Smooth muscle cell (in vitro differentiated cells): ENCODE data around the gene EPS8. TPM values are rescaled to one million over a fixed set of nuclear protein-coding genes. Genes with fewer than 3 reads are reported as not detected.

ENCODE experiments used
- DNase-seq: peaks from one replicate; lab custom pipeline; 2025; ENCODE audit not compliant: unreplicated experiment; lab: John Stamatoyannopoulos, UW
- H2AFZ ChIP-seq: fragments of 200-600 bp; sonication (generic); 2 replicates; pipeline ENCODE4 v1.6.0; 2016; ENCODE audit warnings: antibody characterized with exemption, low read depth, mild to moderate bottlenecking
- H3F3A ChIP-seq: fragments of 200-600 bp; sonication (generic); 2 replicates; pipeline ENCODE4 v1.6.0; 2017; ENCODE audit warnings: antibody characterized with exemption, low read depth
- H3K27ac ChIP-seq: fragments of 200-600 bp; sonication (generic); 2 replicates; pipeline ENCODE4 v1.5.1; 2016; ENCODE audit warnings: low read depth, mild to moderate bottlenecking
- H3K27me3 ChIP-seq: fragments of 200-600 bp; sonication (generic); 2 replicates; pipeline ENCODE4 v1.6.1; 2016; ENCODE audit warnings: low read depth, mild to moderate bottlenecking
- H3K36me3 ChIP-seq: fragments of 200-600 bp; sonication (generic); 2 replicates; pipeline ENCODE4 v1.5.1; 2016; ENCODE audit warnings: low read depth
- H3K4me1 ChIP-seq: fragments of 200-600 bp; sonication (generic); 2 replicates; pipeline ENCODE4 v1.5.1; 2016; ENCODE audit warnings: low read depth
- H3K4me2 ChIP-seq: fragments of 200-600 bp; sonication (generic); 2 replicates; pipeline ENCODE4 v1.6.0; 2016; ENCODE audit warnings: mild to moderate bottlenecking
- H3K4me3 ChIP-seq: fragments of 200-600 bp; sonication (generic); 2 replicates; pipeline ENCODE4 v1.5.1; 2016; ENCODE audit warnings: mild to moderate bottlenecking
- H3K79me2 ChIP-seq: fragments of 200-600 bp; sonication (generic); 2 replicates; pipeline ENCODE4 v1.6.0; 2016; ENCODE audit warnings: low read depth, mild to moderate bottlenecking
- H3K9ac ChIP-seq: fragments of 200-600 bp; sonication (generic); 2 replicates; pipeline ENCODE4 v1.6.0; 2016; ENCODE audit warnings: low read depth
- H3K9me3 ChIP-seq: fragments of 200-600 bp; sonication (generic); replicated peaks from 2 replicates; pipeline ENCODE4 v1.5.1; 2016; ENCODE audit warnings: low read depth
- H4K20me1 ChIP-seq: fragments of 200-600 bp; sonication (generic); 2 replicates; pipeline ENCODE4 v1.6.0; 2016; ENCODE audit warnings: low read depth
- WGBS: methylation state at CpG from one replicate; pipeline ENCODE4 v1.1.7; 2016; ENCODE audit warnings: low lambda C conversion rate; 5-methylcytosine and 5-hydroxymethylcytosine counted together
- polyA plus RNA-seq: library from polyadenylated mRNA; unstranded; fragments of >200 nt; fragmentation: Nextera tagmentation; extraction: Ambion mirVana; gene quantifications from 2 replicates; pipeline ENCODE4 v1.2.1, GENCODE V29; 2016
- total RNA-seq: library from RNA; depleted of rRNA; stranded (reverse); fragments of >200 nt; gene quantifications from 2 replicates; pipeline ENCODE4 v1.2.3, GENCODE V29; 2014
- TF ChIP-seq, protein P1 (sequence below): fragments of 200-600 bp; sonication (generic); IDR thresholded peaks from 2 replicates; pipeline ENCODE4 v1.5.1; 2017; ENCODE audit warnings: borderline replicate concordance, mild to moderate bottlenecking, antibody characterized with exemption; ENCODE audit not compliant: insufficient read depth, poor library complexity, severe bottlenecking

The EPS8 gene
- total and polyA plus RNA-seq, 2 experiments from 2014 or later, result 27.5 to 68.3 TPM

DNA sequence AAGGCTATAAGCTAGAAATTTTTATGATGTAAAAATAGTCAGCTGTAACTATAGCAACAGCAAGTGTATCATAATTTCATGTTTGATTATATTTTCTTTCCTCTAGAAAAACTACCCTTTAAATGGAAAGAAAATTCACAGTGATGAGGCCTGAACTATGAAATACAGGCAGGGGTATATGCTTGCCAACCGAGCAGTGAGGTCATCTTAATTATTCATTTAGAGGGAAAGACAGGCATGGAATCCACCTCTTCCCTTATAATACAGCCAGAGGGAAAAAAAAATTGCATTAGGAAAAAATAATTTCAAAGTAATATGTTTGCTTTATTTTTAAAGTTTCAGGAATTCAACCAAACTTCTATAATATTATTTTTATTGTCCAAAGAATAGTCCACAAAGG is 139.8 kb downstream of the EPS8 start:
- WGBS, result 97% methylated on average over 1 of the region's 1 CpG
- H3K4me2 ChIP-seq, result no peak overlapping the region
- no peak overlapping the region for H3K9ac ChIP-seq
- no peaks in the 10 kb centered on the region for H3K27me3 ChIP-seq
- no peak overlapping the region for H3K27ac ChIP-seq
- H3K4me3 ChIP-seq, result no peak overlapping the region
- H3K79me2 ChIP-seq, result no peaks in the 10 kb centered on the region
- no peak for DNase-seq
- peaks cover 3% of the 10 kb centered on the region for H3K36me3 ChIP-seq
- H3K9me3 ChIP-seq, result no peaks in the 10 kb centered on the region
- H4K20me1 ChIP-seq, result no peaks in the 10 kb centered on the region
- H3K4me1 ChIP-seq, result no peaks in the 10 kb centered on the region
- no peaks in the 10 kb centered on the region for H3F3A ChIP-seq
- no peak overlapping the region for H2AFZ ChIP-seq
- TF ChIP-seq, protein P1, sequence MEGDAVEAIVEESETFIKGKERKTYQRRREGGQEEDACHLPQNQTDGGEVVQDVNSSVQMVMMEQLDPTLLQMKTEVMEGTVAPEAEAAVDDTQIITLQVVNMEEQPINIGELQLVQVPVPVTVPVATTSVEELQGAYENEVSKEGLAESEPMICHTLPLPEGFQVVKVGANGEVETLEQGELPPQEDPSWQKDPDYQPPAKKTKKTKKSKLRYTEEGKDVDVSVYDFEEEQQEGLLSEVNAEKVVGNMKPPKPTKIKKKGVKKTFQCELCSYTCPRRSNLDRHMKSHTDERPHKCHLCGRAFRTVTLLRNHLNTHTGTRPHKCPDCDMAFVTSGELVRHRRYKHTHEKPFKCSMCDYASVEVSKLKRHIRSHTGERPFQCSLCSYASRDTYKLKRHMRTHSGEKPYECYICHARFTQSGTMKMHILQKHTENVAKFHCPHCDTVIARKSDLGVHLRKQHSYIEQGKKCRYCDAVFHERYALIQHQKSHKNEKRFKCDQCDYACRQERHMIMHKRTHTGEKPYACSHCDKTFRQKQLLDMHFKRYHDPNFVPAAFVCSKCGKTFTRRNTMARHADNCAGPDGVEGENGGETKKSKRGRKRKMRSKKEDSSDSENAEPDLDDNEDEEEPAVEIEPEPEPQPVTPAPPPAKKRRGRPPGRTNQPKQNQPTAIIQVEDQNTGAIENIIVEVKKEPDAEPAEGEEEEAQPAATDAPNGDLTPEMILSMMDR, result no peak

DNA sequence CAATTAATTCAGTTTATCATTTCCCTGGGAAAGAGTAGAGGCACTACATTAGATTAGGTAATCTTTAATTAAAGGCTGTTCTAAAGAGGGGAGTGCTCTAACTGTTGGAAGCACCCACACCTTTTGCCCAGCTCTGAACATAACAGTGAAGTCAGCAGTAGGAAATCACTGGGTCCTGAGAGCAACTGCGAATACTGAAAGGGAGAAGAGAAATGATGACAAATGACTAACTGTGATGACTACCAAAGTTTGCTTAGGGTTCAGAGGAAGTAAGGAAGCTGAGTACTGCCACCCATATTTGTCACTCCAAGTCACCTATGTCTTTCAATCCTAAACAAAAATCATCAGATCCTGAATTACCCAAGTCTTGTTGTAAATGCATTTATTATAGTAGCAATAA is 140.6 kb downstream of the EPS8 start:
- 96% methylated on average over 1 of the region's 1 CpG for WGBS
- H3K27ac ChIP-seq, result no peak overlapping the region
- H4K20me1 ChIP-seq, result no peaks in the 10 kb centered on the region
- H3K9me3 ChIP-seq, result no peaks in the 10 kb centered on the region
- no peak overlapping the region for H3K9ac ChIP-seq
- H3K79me2 ChIP-seq, result no peaks in the 10 kb centered on the region
- no peak for DNase-seq
- H3K4me3 ChIP-seq, result no peak overlapping the region
- H3K4me1 ChIP-seq, result no peaks in the 10 kb centered on the region
- TF ChIP-seq, protein P1, result no peak
- no peak overlapping the region for H2AFZ ChIP-seq
- H3F3A ChIP-seq, result no peaks in the 10 kb centered on the region
- no peak overlapping the region for H3K4me2 ChIP-seq
- H3K36me3 ChIP-seq, result peaks cover 3% of the 10 kb centered on the region
- H3K27me3 ChIP-seq, result no peaks in the 10 kb centered on the region

DNA sequence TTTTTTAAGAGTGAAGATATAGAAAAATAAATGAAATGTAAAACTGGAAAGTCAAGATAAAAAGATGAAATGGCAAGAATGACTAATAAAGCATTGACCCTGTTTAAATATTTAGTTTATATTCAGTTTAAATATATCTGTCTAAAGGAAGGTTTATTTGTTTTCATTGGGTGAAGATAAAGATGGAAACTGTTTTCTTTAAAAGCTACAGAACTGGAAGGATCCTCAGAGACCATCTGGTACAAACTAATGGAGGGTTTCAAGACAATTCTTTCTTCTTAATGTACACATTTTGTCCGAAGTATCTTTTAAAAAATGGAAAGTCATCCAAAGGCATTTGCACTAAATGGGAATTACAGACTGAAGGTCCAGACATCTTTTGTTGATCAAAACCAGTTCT is 142.6 kb downstream of the EPS8 start:
- no peaks in the 10 kb centered on the region for H3K79me2 ChIP-seq
- peaks cover 3% of the 10 kb centered on the region for H3K36me3 ChIP-seq
- DNase-seq, result no peak
- H3K27me3 ChIP-seq, result no peaks in the 10 kb centered on the region
- 0% methylated on average over 1 of the region's 1 CpG for WGBS
- no peak overlapping the region for H3K4me3 ChIP-seq
- H2AFZ ChIP-seq, result no peak overlapping the region
- no peaks in the 10 kb centered on the region for H3K9me3 ChIP-seq
- TF ChIP-seq, protein P1, result no peak
- H3K9ac ChIP-seq, result no peak overlapping the region
- H3K27ac ChIP-seq, result no peak overlapping the region
- H3K4me2 ChIP-seq, result no peak overlapping the region
- no peaks in the 10 kb centered on the region for H3K4me1 ChIP-seq
- no peaks in the 10 kb centered on the region for H3F3A ChIP-seq
- H4K20me1 ChIP-seq, result no peaks in the 10 kb centered on the region

DNA sequence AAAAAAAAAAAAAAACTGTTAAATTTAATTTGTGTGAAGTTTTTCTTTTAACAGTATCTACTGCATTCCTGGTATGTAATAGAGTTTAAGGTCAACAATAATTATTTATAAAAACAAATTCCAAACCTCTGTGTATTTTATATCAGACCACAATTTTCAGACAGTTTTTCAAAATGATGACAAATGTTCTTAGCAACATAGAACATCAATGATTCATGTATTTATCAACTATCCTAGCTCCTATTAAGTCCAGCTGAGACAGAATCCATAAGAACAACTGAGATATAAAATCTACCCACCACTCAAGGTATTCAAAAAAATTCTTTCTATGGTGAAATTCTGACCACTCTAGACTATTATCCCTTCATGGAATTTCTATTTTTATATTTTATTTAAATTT is 144.5 kb downstream of the EPS8 start:
- TF ChIP-seq, protein P1, result no peak
- no peaks in the 10 kb centered on the region for H3K79me2 ChIP-seq
- H3K27ac ChIP-seq, result no peak overlapping the region
- no peaks in the 10 kb centered on the region for H3K9me3 ChIP-seq
- no peak overlapping the region for H3K4me2 ChIP-seq
- H3K36me3 ChIP-seq, result peaks cover 16% of the 10 kb centered on the region
- DNase-seq, result no peak
- no peaks in the 10 kb centered on the region for H3K4me1 ChIP-seq
- no peak overlapping the region for H3K4me3 ChIP-seq
- no peaks in the 10 kb centered on the region for H4K20me1 ChIP-seq
- H3K27me3 ChIP-seq, result no peaks in the 10 kb centered on the region
- no peak overlapping the region for H2AFZ ChIP-seq
- H3K9ac ChIP-seq, result no peak overlapping the region
- H3F3A ChIP-seq, result no peaks in the 10 kb centered on the region
